AML-193 (cell line): ENCODE measurements around the gene TMEM9B.
A peak's percentile ranks its signal among the peaks of the same experiment; 100 is the strongest.
"Not testable (repeated sequence)": the region's sequence is repeated elsewhere in the genome, so short reads cannot be mapped to it uniquely, and the experiment has no call there.

ENCODE experiments used
- DNase-seq, 2 experiments: peaks; one replicate each; lab custom pipeline; 2025; lab: John Stamatoyannopoulos, UW

Gene TMEM9B

GRCh38 chr11:8973121-8973520, 8.9 kb upstream of the TMEM9B start:
- DNase-seq, result no peak

- DNase-seq, result no peak
These were observed 7.7 kb upstream of the TMEM9B start for GRCh38 chr11:8971924-8972316.

GRCh38 chr11:8971196-8971923, 7.1 kb upstream of the TMEM9B start:
- DNase-seq, result no peak

- DNase-seq, result no peak
These were observed 2.9 kb upstream of the TMEM9B start for GRCh38 chr11:8967184-8967583.

- DNase-seq, result peak; percentile 63 to 73
These were observed 496 bp downstream of the TMEM9B start for GRCh38 chr11:8963569-8964323.

GRCh38 chr11:8962841-8963240, 1.4 kb downstream of the TMEM9B start:
- no peak for DNase-seq

- peak in 1 of 2 experiments; percentile 11 for DNase-seq
These were observed 2.8 kb downstream of the TMEM9B start for GRCh38 chr11:8961401-8961800.

- DNase-seq, result peak; percentile 81 to 83
These were observed 4.6 kb downstream of the TMEM9B start for GRCh38 chr11:8959546-8960166.

- DNase-seq, result no peak
These were observed 7.4 kb downstream of the TMEM9B start for GRCh38 chr11:8956860-8957259.

- no peak for DNase-seq
These were observed 15.4 kb downstream of the TMEM9B start for GRCh38 chr11:8948886-8949285.

- no peak for DNase-seq
These were observed 16.9 kb downstream of the TMEM9B start for GRCh38 chr11:8947230-8947943.

GRCh38 chr11:8942518-8943066, 21.6 kb downstream of the TMEM9B start, which contains the start of gene ASCL3:
Gene ASCL3 (minus strand): TSS chr11:8943016. CDS start chr11:8938161, 4,855 bp downstream.
- DNase-seq, result no peak

GRCh38 chr11:8941341-8942103, 22.7 kb downstream of the TMEM9B start:
- DNase-seq, result no peak

GRCh38 chr11:8937659-8938058, 26.6 kb downstream of the TMEM9B start:
- DNase-seq, result no peak

- DNase-seq, result no peak
These were observed 27.1 kb downstream of the TMEM9B start for GRCh38 chr11:8937159-8937558.

- DNase-seq, result not testable (repeated sequence)
These were observed 28.5 kb downstream of the TMEM9B start for GRCh38 chr11:8935789-8936188.

GRCh38 chr11:8934742-8935488, 29.3 kb downstream of the TMEM9B start:
- no peak for DNase-seq

GRCh38 chr11:8933931-8934330, 30.3 kb downstream of the TMEM9B start:
- DNase-seq, result no peak

- no peak for DNase-seq
These were observed 31.6 kb downstream of the TMEM9B start, which contains the start of gene C11orf16 for GRCh38 chr11:8932564-8933180. Gene C11orf16 (minus strand): TSS chr11:8932947. CDS start chr11:8932308, 639 bp downstream.
